SU-DHL-6 (cell line): ENCODE data around the gene SAT1.

ENCODE experiments used
- H2AFZ ChIP-seq: fragments of 200-600 bp; sonication (generic); 2 replicates; pipeline ENCODE4 v1.6.1; 2014; ENCODE audit warnings: low read depth, mild to moderate bottlenecking, moderate library complexity, mixed read lengths, antibody characterized with exemption, low read length; ENCODE audit not compliant: severe bottlenecking
- H3F3A ChIP-seq: fragments of 200-600 bp; shearing (Covaris generic); 2 replicates; pipeline ENCODE4 v1.6.0; 2016; ENCODE audit warnings: antibody characterized with exemption, mild to moderate bottlenecking; ENCODE audit not compliant: insufficient read depth
- H3K27ac ChIP-seq: fragments of 200-600 bp; sonication (generic); 2 replicates; pipeline ENCODE4 v1.5.1; 2016; ENCODE audit warnings: low read depth, mild to moderate bottlenecking, low read length, moderate library complexity, mixed read lengths
- H3K27me3 ChIP-seq: fragments of 200-600 bp; sonication (generic), shearing (Covaris generic); 2 replicates; pipeline ENCODE4 v1.6.0; 2014; ENCODE audit warnings: mild to moderate bottlenecking, low read length
- H3K36me3 ChIP-seq: fragments of 200-600 bp; sonication (generic); 2 replicates; pipeline ENCODE4 v1.6.1; 2014; ENCODE audit warnings: mild to moderate bottlenecking, low read length, mixed read lengths
- H3K4me2 ChIP-seq: fragments of 300-600, 200-600 bp; shearing (Covaris generic), sonication (generic); 2 replicates; pipeline ENCODE4 v1.6.0; 2014; ENCODE audit warnings: low read length, low read depth, mild to moderate bottlenecking; ENCODE audit not compliant: poor library complexity, severe bottlenecking
- H3K4me3 ChIP-seq: fragments of 200-600 bp; sonication (generic); 2 replicates; pipeline ENCODE4 v1.5.1; 2014; ENCODE audit warnings: antibody characterized with exemption, low read length, mild to moderate bottlenecking, mixed read lengths; ENCODE audit not compliant: insufficient read depth, poor library complexity, severe bottlenecking
- H3K79me2 ChIP-seq: fragments of 200-600 bp; sonication (generic); 2 replicates; pipeline ENCODE4 v1.6.1; 2014; ENCODE audit warnings: mild to moderate bottlenecking, low read length, moderate library complexity; ENCODE audit not compliant: insufficient read depth
- H3K9ac ChIP-seq: fragments of 200-600 bp; sonication (generic); 2 replicates; pipeline ENCODE4 v1.7.0; 2014; ENCODE audit warnings: mild to moderate bottlenecking, low read length
- H3K9me2 ChIP-seq: fragments of 200-600 bp; sonication (generic); replicated peaks from 2 replicates; pipeline ENCODE4 v1.6.1; 2014; ENCODE audit warnings: low read length; ENCODE audit not compliant: insufficient read depth
- H3K9me3 ChIP-seq: fragments of 200-600 bp; sonication (generic); 2 replicates; pipeline ENCODE4 v1.6.1; 2014; ENCODE audit warnings: low read length, mixed read lengths; ENCODE audit not compliant: insufficient read depth
- H4K20me1 ChIP-seq: fragments of 200-600 bp; sonication (generic); 2 replicates; pipeline ENCODE4 v1.6.1; 2014; ENCODE audit warnings: low read depth, mild to moderate bottlenecking, antibody characterized with exemption, low read length, moderate library complexity, mixed read lengths
- CTCF ChIP-seq: fragments of 200-600 bp; sonication (generic); IDR thresholded peaks from one replicate; pipeline ENCODE4 v1.5.1; 2017; ENCODE audit warnings: antibody characterized with exemption, mild to moderate bottlenecking, low read length, moderate library complexity; ENCODE audit not compliant: insufficient read depth, poor library complexity, severe bottlenecking
- EZH2phosphoT487 ChIP-seq: fragments of 200-600 bp; sonication (generic), shearing (Covaris generic); conservative IDR thresholded peaks from 2 replicates; pipeline ENCODE4 v1.6.1; 2018; ENCODE audit warnings: mild to moderate bottlenecking, antibody characterized with exemption, low read length, moderate library complexity, mixed read lengths

The SAT1 gene

GRCh38 chrX:23752740-23753415, 30.1 kb upstream of the SAT1 start:
- no peaks in the 10 kb centered on the region for H3K9me2 ChIP-seq
- no peak overlapping the region for H3K9ac ChIP-seq
- H3K79me2 ChIP-seq, result no peaks in the 10 kb centered on the region
- no peak overlapping the region for H3K4me2 ChIP-seq
- H4K20me1 ChIP-seq, result no peaks in the 10 kb centered on the region
- H3K9me3 ChIP-seq, result no peaks in the 10 kb centered on the region
- H3K4me3 ChIP-seq, result no peak overlapping the region
- no peaks in the 10 kb centered on the region for H3K27me3 ChIP-seq
- no peak overlapping the region for H2AFZ ChIP-seq
- no peaks in the 10 kb centered on the region for H3F3A ChIP-seq
- no peaks in the 10 kb centered on the region for H3K36me3 ChIP-seq
- TF ChIP-seq EZH2phosphoT487, result no peak
- no peak for TF ChIP-seq CTCF
- H3K27ac ChIP-seq, result no peak overlapping the region

- Histone ChIP-seq H3K36me3 (no peaks in the 10 kb centered on the region), H4K20me1 (no peaks in the 10 kb centered on the region), H3F3A (no peaks in the 10 kb centered on the region), H3K27ac (no peak overlapping the region), H3K4me2 (no peak overlapping the region), H3K27me3 (no peaks in the 10 kb centered on the region), H3K9me2 (no peaks in the 10 kb centered on the region), H3K79me2 (no peaks in the 10 kb centered on the region), H2AFZ (no peak overlapping the region), H3K4me3 (no peak overlapping the region), H3K9ac (no peak overlapping the region), H3K9me3 (no peaks in the 10 kb centered on the region)
- TF ChIP-seq CTCF (no peak), EZH2phosphoT487 (no peak)
These were observed 28.3 kb upstream of the SAT1 start for GRCh38 chrX:23754664-23755063.

- no peaks in the 10 kb centered on the region for H3K36me3 ChIP-seq
- no peaks in the 10 kb centered on the region for H3K27me3 ChIP-seq
- no peaks in the 10 kb centered on the region for H3K9me2 ChIP-seq
- H3K4me2 ChIP-seq, result no peak overlapping the region
- H3K27ac ChIP-seq, result no peak overlapping the region
- no peak overlapping the region for H3K4me3 ChIP-seq
- H3K9me3 ChIP-seq, result no peaks in the 10 kb centered on the region
- H3F3A ChIP-seq, result no peaks in the 10 kb centered on the region
- no peak overlapping the region for H2AFZ ChIP-seq
- no peak overlapping the region for H3K9ac ChIP-seq
- no peaks in the 10 kb centered on the region for H3K79me2 ChIP-seq
- TF ChIP-seq CTCF (peak; percentile 21), EZH2phosphoT487 (no peak)
- no peaks in the 10 kb centered on the region for H4K20me1 ChIP-seq
These were observed 26.8 kb upstream of the SAT1 start for GRCh38 chrX:23756165-23756564.
